ENCODE data around the gene C1orf56.

The C1orf56 gene

GRCh38 chr1:151047591-151047924 lies at the start of gene C1orf56:
TSS of gene C1orf56 (plus strand) at chr1:151047751. CDS start at chr1:151047848, 97 bp downstream.
- peak; percentile 81 to 87 for DNase-seq

- DNase-seq, result no peak
These were observed 49.6 kb upstream of the C1orf56 start for GRCh38 chr1:150997949-150998348.

- no peak for DNase-seq
These were observed 48.4 kb upstream of the C1orf56 start for GRCh38 chr1:150999051-150999674.

GRCh38 chr1:150999926-151000325 lies 47.6 kb upstream of the C1orf56 start:
- DNase-seq, result no peak

GRCh38 chr1:151000408-151000807 lies 47.1 kb upstream of the C1orf56 start:
- DNase-seq, result no peak

- DNase-seq, result no peak
These were observed 45.9 kb upstream of the C1orf56 start for GRCh38 chr1:151001602-151002001.

GRCh38 chr1:151002051-151002450 lies 45.5 kb upstream of the C1orf56 start:
- no peak for DNase-seq

- DNase-seq, result no peak
These were observed 44.9 kb upstream of the C1orf56 start for GRCh38 chr1:151002611-151003010.

GRCh38 chr1:151003180-151003579 lies 44.4 kb upstream of the C1orf56 start:
- DNase-seq, result no peak

- no peak for DNase-seq
These were observed 41.7 kb upstream of the C1orf56 start for GRCh38 chr1:151005729-151006319.

- DNase-seq, result peak; percentile 83 to 89
These were observed 41.1 kb upstream of the C1orf56 start, which contains the start of gene MINDY1 for GRCh38 chr1:151006327-151007052. TSS of gene MINDY1 (minus strand) at chr1:151006902. CDS start at chr1:151002617, 4,285 bp downstream.

- no peak for DNase-seq
These were observed 39.7 kb upstream of the C1orf56 start for GRCh38 chr1:151007853-151008243.

- DNase-seq, result peak; percentile 99
These were observed 39.0 kb upstream of the C1orf56 start, which contains the start of gene PRUNE1 for GRCh38 chr1:151008244-151009205. TSS of gene PRUNE1 (plus strand) at chr1:151008449. CDS start at chr1:151008633, 184 bp downstream.

- no peak for DNase-seq
These were observed 38.4 kb upstream of the C1orf56 start for GRCh38 chr1:151009206-151009587.

GRCh38 chr1:151009674-151010345 lies 37.7 kb upstream of the C1orf56 start:
- DNase-seq, result no peak

- DNase-seq, result no peak
These were observed 37.2 kb upstream of the C1orf56 start for GRCh38 chr1:151010346-151010726.

- no peak for DNase-seq
These were observed 36.2 kb upstream of the C1orf56 start for GRCh38 chr1:151011154-151011850.

- no peak for DNase-seq
These were observed 34.7 kb upstream of the C1orf56 start for GRCh38 chr1:151012684-151013471.

- DNase-seq, result no peak
These were observed 34.0 kb upstream of the C1orf56 start for GRCh38 chr1:151013518-151013917.

- DNase-seq, result peak; percentile 77 to 78
These were observed 22.9 kb upstream of the C1orf56 start for GRCh38 chr1:151024540-151025146.
